Lung (tissue), 12 donors: ENCODE measurements around the gene PDXK. TPM values are rescaled to one million over a fixed set of nuclear protein-coding genes. Genes with fewer than 3 reads are reported as not detected.

ENCODE experiments used
- ATAC-seq: fragments of 200-7000 bp; cut with Tn5 transposase; one replicate; pipeline ENCODE4 v1.9.1; 2020; ENCODE audit warnings: moderate number of reproducible peaks; ENCODE audit not compliant: insufficient read depth, low FRiP score
- DNase-seq, 3 donors: peaks; one replicate each; pipeline ENCODE4 v3.0.0-alpha.2; 2013 to 2017
- H3K27ac ChIP-seq, 2 donors: one replicate each; pipeline ENCODE4 v1.5.1; 2013; ENCODE audit warnings: mild to moderate bottlenecking in 2 of 2, moderate library complexity in 2 of 2, control low read depth in 1 of 2, inconsistent platforms in 1 of 2, low read depth in 1 of 2, low read length in 1 of 2
- H3K27me3 ChIP-seq, 3 donors: one replicate each; pipeline ENCODE4 v1.5.1; 2013; ENCODE audit warnings: low read length in 2 of 3; ENCODE audit not compliant: control insufficient read depth in 3 of 3, insufficient read depth in 3 of 3
- H3K36me3 ChIP-seq, 4 donors: one replicate each; pipeline ENCODE4 v1.5.1; 2013; ENCODE audit warnings: low read length in 4 of 4, mild to moderate bottlenecking in 1 of 4, moderate library complexity in 1 of 4; ENCODE audit not compliant: control insufficient read depth in 4 of 4, insufficient read depth in 4 of 4
- H3K4me1 ChIP-seq, 5 donors: one replicate each; pipeline ENCODE4 v1.5.1; 2013; ENCODE audit warnings: low read length in 5 of 5, mild to moderate bottlenecking in 2 of 5, moderate library complexity in 1 of 5; ENCODE audit not compliant: control insufficient read depth in 5 of 5, insufficient read depth in 5 of 5
- H3K4me3 ChIP-seq: one replicate; pipeline ENCODE4 v1.5.1; 2013; ENCODE audit warnings: mild to moderate bottlenecking, control low read depth, moderate library complexity
- H3K9ac ChIP-seq, 2 donors: one replicate each; pipeline ENCODE4 v1.5.1; 2013; ENCODE audit warnings: low read length in 2 of 2, control low read depth in 1 of 2; ENCODE audit not compliant: insufficient read depth in 1 of 2
- H3K9me3 ChIP-seq, 4 donors: one replicate each; pipeline ENCODE4 v1.5.1; 2013; ENCODE audit warnings: low read length in 3 of 4, mild to moderate bottlenecking in 1 of 4, moderate library complexity in 1 of 4; ENCODE audit not compliant: control insufficient read depth in 4 of 4, insufficient read depth in 3 of 4
- CTCF ChIP-seq: IDR thresholded peaks from 2 replicates; pipeline ENCODE4 v1.5.1; 2012; ENCODE audit warnings: mild to moderate bottlenecking; ENCODE audit errors: control extremely low read depth, extremely low read depth
- WGBS, 2 donors: extraction: QIAGEN DNeasy Blood & Tissue Kit; methylation state at CpG; one replicate each; pipeline ENCODE4 v1.1.7; 2013; 5-methylcytosine and 5-hydroxymethylcytosine counted together
- polyA plus RNA-seq, 2 donors: library from polyadenylated mRNA; stranded (reverse); fragments of 200-250 nt; gene quantifications; one replicate each; pipeline ENCODE4 v1.2.1, GENCODE V29; 2013
- total RNA-seq, 2 donors: library from RNA; depleted of rRNA in 1 of 2; stranded (reverse); fragments of >200 nt in 1 of 2; gene quantifications; one replicate each; pipeline ENCODE4 v1.2.1, GENCODE V29; 2014 to 2021
- donor health status: control.
- donor health status: control.
- donor health status: Bipolar disorder and iron deficiency.
- donor health status: healthy.
- donor health status: DM: yes; HTN: yes; CAD: no.

PDXK gene
- total and polyA plus RNA-seq, 4 donors = 62.7 to 276 (median 157) TPM

- 12 to 19% methylated on average over 46 to 49 of the region's 49 CpGs for WGBS, 2 donors
- ATAC-seq (peak; percentile 8), DNase-seq (no peak)
- peaks cover 4 to 25% (median 10%) of the 10 kb centered on the region in 5 donors for H3K4me1 ChIP-seq
- peak overlapping the region; percentile 42 to 84 for H3K9ac ChIP-seq
- peak overlapping the region; percentile 59 for H3K4me3 ChIP-seq
- TF ChIP-seq CTCF = no peak
- peak overlapping the region; percentile 94 to 95 for H3K27ac ChIP-seq
- peaks cover 0 to 3% (median 0%) of the 10 kb centered on the region in 3 donors for H3K27me3 ChIP-seq
- no peaks in the 10 kb centered on the region for H3K9me3 ChIP-seq
- peaks cover 0 to 13% (median 0%) of the 10 kb centered on the region in 4 donors for H3K36me3 ChIP-seq
These were observed 1.0 kb downstream of the PDXK start for GRCh38 chr21:43719748-43720538.

- H3K9ac ChIP-seq = no peak overlapping the region
- H3K9me3 ChIP-seq = no peaks in the 10 kb centered on the region
- ATAC-seq (no peak), DNase-seq (no peak)
- H3K4me3 ChIP-seq = peak overlapping the region; percentile 59
- no peak for TF ChIP-seq CTCF
- H3K36me3 ChIP-seq = peaks cover 0 to 13% (median 0%) of the 10 kb centered on the region in 4 donors
- H3K4me1 ChIP-seq = peaks cover 4 to 25% (median 12%) of the 10 kb centered on the region in 5 donors
- peaks cover 0 to 3% (median 0%) of the 10 kb centered on the region in 3 donors for H3K27me3 ChIP-seq
- 70 to 84% methylated on average over 16 of the region's 16 CpGs for WGBS, 2 donors
- peak overlapping the region in 1 of 2 donors; percentile 95 for H3K27ac ChIP-seq
These were observed 1.7 kb downstream of the PDXK start for GRCh38 chr21:43720539-43721166.

- H3K4me1 ChIP-seq = peaks cover 4 to 25% (median 15%) of the 10 kb centered on the region in 5 donors
- no peak for TF ChIP-seq CTCF
- ATAC-seq (no peak), DNase-seq (no peak)
- peaks cover 0 to 3% (median 0%) of the 10 kb centered on the region in 3 donors for H3K27me3 ChIP-seq
- peak overlapping the region in 1 of 2 donors; percentile 95 for H3K27ac ChIP-seq
- peaks cover 0 to 13% (median 0%) of the 10 kb centered on the region in 4 donors for H3K36me3 ChIP-seq
- H3K4me3 ChIP-seq = peak overlapping the region; percentile 6
- no peak overlapping the region for H3K9ac ChIP-seq
- no peaks in the 10 kb centered on the region for H3K9me3 ChIP-seq
- 78 to 94% methylated on average over 4 of the region's 4 CpGs for WGBS, 2 donors
These were observed 2.3 kb downstream of the PDXK start for GRCh38 chr21:43721206-43721605.
